MV-4-11 (cell line): ENCODE results near the gene ADGRL3.

ENCODE experiments used
- DNase-seq: peaks from one replicate; lab custom pipeline; 2025; lab: John Stamatoyannopoulos, UW

The ADGRL3 gene

GRCh38 chr4:62115216-62115615 lies 915.1 kb downstream of the ADGRL3 start:
- DNase-seq: no peak

- DNase-seq: no peak
These were observed 917.8 kb downstream of the ADGRL3 start for GRCh38 chr4:62117886-62118285.

GRCh38 chr4:62118558-62118957 lies 918.4 kb downstream of the ADGRL3 start:
- DNase-seq: no peak

GRCh38 chr4:62119195-62119594 lies 919.1 kb downstream of the ADGRL3 start:
- DNase-seq: no peak

- DNase-seq: no peak
These were observed 926.1 kb downstream of the ADGRL3 start for GRCh38 chr4:62126064-62126732.
